Gastrocnemius medialis (tissue), 4 donors: ENCODE results near the gene TMEM50B. TPM values are rescaled to one million over a fixed set of nuclear protein-coding genes. Genes with fewer than 3 reads are reported as not detected.

Source experiments
- total RNA-seq, 4 donors: library from RNA; depleted of rRNA; stranded (reverse); fragments of >200 nt; gene quantifications; one replicate each; pipeline versions ENCODE4 v1.1.0 to v1.2.3, GENCODE V29; 2016

The TMEM50B gene
- total RNA-seq, 4 donors from 2014 or later, result 33.2 to 47.1 (median 44.6) TPM

Other genes with a start within 250 kb of the TMEM50B start
- 10 to 100 TPM; 11.4 to 17.1 (median 14.0) TPM for gene IL10RB, start 213.6 kb downstream of the TMEM50B start, total RNA-seq
- gene IFNAR1, start 155.0 kb downstream of the TMEM50B start, total RNA-seq, result 10 to 100 TPM in 2 of 4 donors, 1 to 10 TPM in 2; 8.9 to 24.3 (median 9.9) TPM
- 10 to 100 TPM; 13.9 to 27.6 (median 24.2) TPM for gene IFNGR2, start 76.6 kb downstream of the TMEM50B start, total RNA-seq
- gene DNAJC28, start 11.7 kb upstream of the TMEM50B start, total RNA-seq, result 1 to 10 TPM; 1.5 to 3.4 (median 2.5) TPM
- gene GART, start 62.1 kb upstream of the TMEM50B start, total RNA-seq, result 10 to 100 TPM; 46.3 to 97.5 (median 55.4) TPM
- gene SON, start 63.1 kb upstream of the TMEM50B start, total RNA-seq, result 100 to 1,000 TPM; 109 to 390 (median 126) TPM
- 1 to 10 TPM; 3.6 to 5.3 (median 4.2) TPM for gene DONSON, start 108.7 kb upstream of the TMEM50B start, total RNA-seq
- 10 to 100 TPM; 14.8 to 29.4 (median 24.4) TPM for gene CRYZL1, start 161.8 kb upstream of the TMEM50B start, total RNA-seq
- 10 to 100 TPM; 14.5 to 33.1 (median 26.9) TPM for gene ITSN1, start 162.5 kb upstream of the TMEM50B start, total RNA-seq